ENCODE results near the gene LRRC9. TPM values are rescaled to one million over a fixed set of nuclear protein-coding genes. Genes with fewer than 3 reads are reported as not detected.

Gene LRRC9
- polyA plus RNA-seq, 1 of the 3 experiments (the other 2 are of a cell fraction): not detected

DNA sequence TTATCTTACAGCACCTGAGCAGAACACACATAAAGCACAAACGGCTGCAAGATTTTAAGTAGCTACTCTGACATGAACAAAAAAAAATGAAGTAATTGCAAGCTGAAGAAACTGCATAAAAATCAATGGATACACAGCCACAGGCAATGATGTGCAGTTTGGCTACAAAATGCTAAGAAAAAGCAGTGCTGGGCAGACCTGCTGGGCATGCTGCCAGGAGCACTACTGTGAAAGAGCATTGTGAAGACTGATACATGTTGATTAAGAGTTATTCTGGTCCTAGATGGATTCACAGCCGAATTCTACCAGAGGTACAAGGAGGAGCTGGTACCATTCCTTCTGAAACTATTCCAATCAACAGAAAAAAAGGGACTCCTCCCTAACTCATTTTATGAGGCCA lies 29.3 kb upstream of the LRRC9 start:
- Histone ChIP-seq H4K20me1 (ENCODE audit: insufficient read depth) (no peaks in the 10 kb centered on the region), H3K9me2 (no peaks in the 10 kb centered on the region), H3K4me3 (ENCODE audit: low read depth in 2 of 2, low read length in 1 of 2) (no peak overlapping the region), H2AFZ (ENCODE audit: low read depth) (no peak overlapping the region), H3K4me1 (ENCODE audit: control insufficient read depth in 1 of 2, insufficient read depth in 2 of 2, low read depth in 1 of 2, low read length in 1 of 2) (peaks cover 0 to 2% of the 10 kb centered on the region in 2 experiments; a peak in 2 of 4 replicates), H3K9ac (no peak overlapping the region), H3F3A (replicated peaks; ENCODE audit: insufficient read depth) (no peaks in the 10 kb centered on the region), H3K4me2 (no peak overlapping the region), H3K27me3 (ENCODE audit: insufficient read depth) (no peaks in the 10 kb centered on the region), H3K79me2 (ENCODE audit: insufficient read depth) (no peaks in the 10 kb centered on the region), H3K9me3 (no peaks in the 10 kb centered on the region), H3K27ac (ENCODE audit: low read depth in 2 of 2, low read length in 1 of 2) (no peak overlapping the region), H3K36me3 (replicated peaks in 1 of 2; ENCODE audit: control insufficient read depth in 1 of 2, insufficient read depth in 2 of 2, low read length in 1 of 2) (no peaks in the 10 kb centered on the region)
- ChIA-PET POLR2A (no interaction called here), CTCF (interaction anchor here (0.9 to 1.0 kb wide), 2 partner anchors 20 to 259 kb away, joined by 3 to 4 read pairs; partner anchors contain the start of gene RTN1)
- 0% methylated on average over 2 of the region's 2 CpGs for WGBS (ENCODE audit: low lambda C conversion rate)
- no peak for DNase-seq
- TF ChIP-seq JUND (IDR thresholded peaks at IDR 0.05): no peak
- no peak for TF ChIP-seq POLR2AphosphoS5 (IDR thresholded peaks at IDR 0.05; ENCODE audit: low read depth, low read length)
- TF ChIP-seq RFX5 (IDR thresholded peaks at IDR 0.05; ENCODE audit: low read length): no peak
- TF ChIP-seq, protein P1, sequence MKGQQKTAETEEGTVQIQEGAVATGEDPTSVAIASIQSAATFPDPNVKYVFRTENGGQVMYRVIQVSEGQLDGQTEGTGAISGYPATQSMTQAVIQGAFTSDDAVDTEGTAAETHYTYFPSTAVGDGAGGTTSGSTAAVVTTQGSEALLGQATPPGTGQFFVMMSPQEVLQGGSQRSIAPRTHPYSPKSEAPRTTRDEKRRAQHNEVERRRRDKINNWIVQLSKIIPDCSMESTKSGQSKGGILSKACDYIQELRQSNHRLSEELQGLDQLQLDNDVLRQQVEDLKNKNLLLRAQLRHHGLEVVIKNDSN (IDR thresholded peaks at IDR 0.05; ENCODE audit: borderline replicate concordance, low read depth): no peak
- TF ChIP-seq, protein P2, sequence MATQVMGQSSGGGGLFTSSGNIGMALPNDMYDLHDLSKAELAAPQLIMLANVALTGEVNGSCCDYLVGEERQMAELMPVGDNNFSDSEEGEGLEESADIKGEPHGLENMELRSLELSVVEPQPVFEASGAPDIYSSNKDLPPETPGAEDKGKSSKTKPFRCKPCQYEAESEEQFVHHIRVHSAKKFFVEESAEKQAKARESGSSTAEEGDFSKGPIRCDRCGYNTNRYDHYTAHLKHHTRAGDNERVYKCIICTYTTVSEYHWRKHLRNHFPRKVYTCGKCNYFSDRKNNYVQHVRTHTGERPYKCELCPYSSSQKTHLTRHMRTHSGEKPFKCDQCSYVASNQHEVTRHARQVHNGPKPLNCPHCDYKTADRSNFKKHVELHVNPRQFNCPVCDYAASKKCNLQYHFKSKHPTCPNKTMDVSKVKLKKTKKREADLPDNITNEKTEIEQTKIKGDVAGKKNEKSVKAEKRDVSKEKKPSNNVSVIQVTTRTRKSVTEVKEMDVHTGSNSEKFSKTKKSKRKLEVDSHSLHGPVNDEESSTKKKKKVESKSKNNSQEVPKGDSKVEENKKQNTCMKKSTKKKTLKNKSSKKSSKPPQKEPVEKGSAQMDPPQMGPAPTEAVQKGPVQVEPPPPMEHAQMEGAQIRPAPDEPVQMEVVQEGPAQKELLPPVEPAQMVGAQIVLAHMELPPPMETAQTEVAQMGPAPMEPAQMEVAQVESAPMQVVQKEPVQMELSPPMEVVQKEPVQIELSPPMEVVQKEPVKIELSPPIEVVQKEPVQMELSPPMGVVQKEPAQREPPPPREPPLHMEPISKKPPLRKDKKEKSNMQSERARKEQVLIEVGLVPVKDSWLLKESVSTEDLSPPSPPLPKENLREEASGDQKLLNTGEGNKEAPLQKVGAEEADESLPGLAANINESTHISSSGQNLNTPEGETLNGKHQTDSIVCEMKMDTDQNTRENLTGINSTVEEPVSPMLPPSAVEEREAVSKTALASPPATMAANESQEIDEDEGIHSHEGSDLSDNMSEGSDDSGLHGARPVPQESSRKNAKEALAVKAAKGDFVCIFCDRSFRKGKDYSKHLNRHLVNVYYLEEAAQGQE (IDR thresholded peaks at IDR 0.05; ENCODE audit: low read depth, low read length): no peak

DNA sequence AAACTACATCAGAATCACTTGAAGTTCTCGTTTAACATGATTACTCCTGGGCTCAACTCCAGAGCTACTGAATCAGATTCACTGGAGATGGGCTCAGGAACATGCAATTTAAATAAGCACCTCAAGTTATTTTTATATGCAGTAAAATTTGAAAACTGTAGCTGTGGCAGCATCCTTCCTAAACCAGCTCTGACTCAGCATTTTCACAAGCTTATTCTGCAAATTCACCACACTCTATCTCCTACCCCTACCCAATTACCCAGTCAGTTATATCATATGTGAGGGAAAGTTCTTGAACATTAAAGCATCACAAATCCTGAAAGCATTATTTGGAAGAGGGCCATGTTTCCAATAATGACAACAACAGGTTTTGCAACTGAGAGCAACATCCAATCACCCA lies 24.2 kb upstream of the LRRC9 start:
- no peaks in the 10 kb centered on the region for H3K36me3 ChIP-seq (replicated peaks in 1 of 2; ENCODE audit: control insufficient read depth in 1 of 2, insufficient read depth in 2 of 2, low read length in 1 of 2)
- H3K27me3 ChIP-seq (ENCODE audit: insufficient read depth): no peaks in the 10 kb centered on the region
- H3K4me1 ChIP-seq (ENCODE audit: control insufficient read depth in 1 of 2, insufficient read depth in 2 of 2, low read depth in 1 of 2, low read length in 1 of 2): no peaks in the 10 kb centered on the region; a peak in 1 of 4 replicates
- no peaks in the 10 kb centered on the region for H3K9me3 ChIP-seq
- H3F3A ChIP-seq (replicated peaks; ENCODE audit: insufficient read depth): no peaks in the 10 kb centered on the region
- TF ChIP-seq, protein P1 (IDR thresholded peaks at IDR 0.05; ENCODE audit: borderline replicate concordance, low read depth): no peak
- TF ChIP-seq RXRA (IDR thresholded peaks at IDR 0.05; ENCODE audit: borderline replicate concordance, low read depth) (no peak), FOXJ3 (CRISPR knock-in tag; IDR thresholded peaks at IDR 0.05) (no peak), RCOR1 (IDR thresholded peaks at IDR 0.05; ENCODE audit: low read length) (no peak)
- TF ChIP-seq, protein P3, sequence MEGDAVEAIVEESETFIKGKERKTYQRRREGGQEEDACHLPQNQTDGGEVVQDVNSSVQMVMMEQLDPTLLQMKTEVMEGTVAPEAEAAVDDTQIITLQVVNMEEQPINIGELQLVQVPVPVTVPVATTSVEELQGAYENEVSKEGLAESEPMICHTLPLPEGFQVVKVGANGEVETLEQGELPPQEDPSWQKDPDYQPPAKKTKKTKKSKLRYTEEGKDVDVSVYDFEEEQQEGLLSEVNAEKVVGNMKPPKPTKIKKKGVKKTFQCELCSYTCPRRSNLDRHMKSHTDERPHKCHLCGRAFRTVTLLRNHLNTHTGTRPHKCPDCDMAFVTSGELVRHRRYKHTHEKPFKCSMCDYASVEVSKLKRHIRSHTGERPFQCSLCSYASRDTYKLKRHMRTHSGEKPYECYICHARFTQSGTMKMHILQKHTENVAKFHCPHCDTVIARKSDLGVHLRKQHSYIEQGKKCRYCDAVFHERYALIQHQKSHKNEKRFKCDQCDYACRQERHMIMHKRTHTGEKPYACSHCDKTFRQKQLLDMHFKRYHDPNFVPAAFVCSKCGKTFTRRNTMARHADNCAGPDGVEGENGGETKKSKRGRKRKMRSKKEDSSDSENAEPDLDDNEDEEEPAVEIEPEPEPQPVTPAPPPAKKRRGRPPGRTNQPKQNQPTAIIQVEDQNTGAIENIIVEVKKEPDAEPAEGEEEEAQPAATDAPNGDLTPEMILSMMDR (IDR thresholded peaks at IDR 0.05): no peak
- TF ChIP-seq, protein P4, sequence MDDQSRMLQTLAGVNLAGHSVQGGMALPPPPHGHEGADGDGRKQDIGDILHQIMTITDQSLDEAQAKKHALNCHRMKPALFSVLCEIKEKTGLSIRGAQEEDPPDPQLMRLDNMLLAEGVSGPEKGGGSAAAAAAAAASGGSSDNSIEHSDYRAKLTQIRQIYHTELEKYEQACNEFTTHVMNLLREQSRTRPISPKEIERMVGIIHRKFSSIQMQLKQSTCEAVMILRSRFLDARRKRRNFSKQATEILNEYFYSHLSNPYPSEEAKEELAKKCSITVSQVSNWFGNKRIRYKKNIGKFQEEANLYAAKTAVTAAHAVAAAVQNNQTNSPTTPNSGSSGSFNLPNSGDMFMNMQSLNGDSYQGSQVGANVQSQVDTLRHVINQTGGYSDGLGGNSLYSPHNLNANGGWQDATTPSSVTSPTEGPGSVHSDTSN (IDR thresholded peaks at IDR 0.05): no peak
- H3K4me3 ChIP-seq (ENCODE audit: low read depth in 2 of 2, low read length in 1 of 2): no peak overlapping the region
- no peak overlapping the region for H2AFZ ChIP-seq (ENCODE audit: low read depth)
- ChIA-PET CTCF (interaction anchor here (0.5 to 4.2 kb wide), 11 partner anchors 23 to 384 kb away, joined by 3 to 158 read pairs (median 3); partner anchors contain the start of gene CCDC175), POLR2A (no interaction called here)
- DNase-seq: no peak
- H3K9me2 ChIP-seq: no peaks in the 10 kb centered on the region
- H3K4me2 ChIP-seq: no peak overlapping the region
- H3K79me2 ChIP-seq (ENCODE audit: insufficient read depth): no peaks in the 10 kb centered on the region
- no peaks in the 10 kb centered on the region for H4K20me1 ChIP-seq (ENCODE audit: insufficient read depth)
- H3K27ac ChIP-seq (ENCODE audit: low read depth in 2 of 2, low read length in 1 of 2): no peak overlapping the region
- WGBS (ENCODE audit: low lambda C conversion rate): 0% methylated on average over 1 of the region's 1 CpG
- H3K9ac ChIP-seq: no peak overlapping the region

Measured in SK-N-SH (cell line).